ENCODE results near the gene MAT2B. TPM values are rescaled to one million over a fixed set of nuclear protein-coding genes. Genes with fewer than 3 reads are reported as not detected.
A peak's percentile ranks its signal among the peaks of the same experiment; 100 is the strongest.

Gene MAT2B
- total RNA-seq, 3 donors from 2014 or later = 69.4 to 72.5 (median 70.5) TPM

GRCh38 chr5:163504079-163504931, 1.1 kb upstream of the MAT2B start:
- Histone ChIP-seq H3K36me3 (ENCODE audit: low read depth) (no peaks in the 10 kb centered on the region), H3K4me3 (no peak overlapping the region), H3K4me1 (ENCODE audit: low read depth) (peaks cover 18% of the 10 kb centered on the region), H3K9me3 (no peaks in the 10 kb centered on the region)
- DNase-seq (peak; percentile 52 to 69 (median 54)), ATAC-seq (peak; percentile 26)
- intact Hi-C loops (cut with DNase I, micrococcal nuclease) = no loop called here
- no peak for TF ChIP-seq CTCF (IDR thresholded peaks at IDR 0.05)

GRCh38 chr5:163505049-163505367, 411 bp upstream of the MAT2B start:
- Histone ChIP-seq H3K36me3 (ENCODE audit: low read depth) (no peaks in the 10 kb centered on the region), H3K9me3 (no peaks in the 10 kb centered on the region), H3K4me1 (ENCODE audit: low read depth) (peaks cover 20% of the 10 kb centered on the region), H3K4me3 (peak overlapping the region; percentile 75)
- ATAC-seq (no peak), DNase-seq (peak in 1 of 3 donors; percentile 47)
- no peak for TF ChIP-seq CTCF (IDR thresholded peaks at IDR 0.05)
- intact Hi-C loops (cut with DNase I, micrococcal nuclease) = no loop called here

- no peaks in the 10 kb centered on the region for H3K9me3 ChIP-seq
- DNase-seq (peak; percentile 16 to 44 (median 34)), ATAC-seq (no peak)
- intact Hi-C loops (cut with DNase I, micrococcal nuclease) = no loop called here
- no peaks in the 10 kb centered on the region for H3K36me3 ChIP-seq (ENCODE audit: low read depth)
- TF ChIP-seq CTCF (IDR thresholded peaks at IDR 0.05) = no peak
- H3K4me3 ChIP-seq = peak overlapping the region; percentile 75
- H3K4me1 ChIP-seq (ENCODE audit: low read depth) = peaks cover 20% of the 10 kb centered on the region
These were observed 657 bp downstream of the MAT2B start for GRCh38 chr5:163506095-163506457.

- TF ChIP-seq CTCF (IDR thresholded peaks at IDR 0.05) = no peak
- ATAC-seq (no peak), DNase-seq (no peak)
- Histone ChIP-seq H3K9me3 (no peaks in the 10 kb centered on the region), H3K4me1 (ENCODE audit: low read depth) (peaks cover 20% of the 10 kb centered on the region), H3K4me3 (no peak overlapping the region), H3K36me3 (ENCODE audit: low read depth) (no peaks in the 10 kb centered on the region)
- intact Hi-C loops (cut with DNase I, micrococcal nuclease) = no loop called here
These were observed 1.3 kb downstream of the MAT2B start for GRCh38 chr5:163506726-163507125.

- DNase-seq (no peak), ATAC-seq (no peak)
- no peak for TF ChIP-seq CTCF (IDR thresholded peaks at IDR 0.05)
- H3K4me3 ChIP-seq = no peak overlapping the region
- no peaks in the 10 kb centered on the region for H3K9me3 ChIP-seq
- H3K36me3 ChIP-seq (ENCODE audit: low read depth) = no peaks in the 10 kb centered on the region
- H3K4me1 ChIP-seq (ENCODE audit: low read depth) = peaks cover 20% of the 10 kb centered on the region
- intact Hi-C loops (cut with DNase I, micrococcal nuclease) = no loop called here
These were observed 3.3 kb downstream of the MAT2B start for GRCh38 chr5:163508753-163509152.

All from mucosa of descending colon (tissue), 3 donors.